Neural cell (in vitro differentiated cells): ENCODE results near the gene CTPS2. TPM values are rescaled to one million over a fixed set of nuclear protein-coding genes. Genes with fewer than 3 reads are reported as not detected.

Experiments used
- H2AFZ ChIP-seq: fragments of 200-600, 300-800 bp; sonication (generic), shearing (Covaris generic); 2 replicates; pipeline ENCODE4 v1.6.0; 2014; ENCODE audit warnings: low read depth, mild to moderate bottlenecking, antibody characterized with exemption, low read length, moderate library complexity
- H3F3A ChIP-seq: fragments of 200-600 bp; shearing (Covaris generic); 2 replicates; pipeline ENCODE4 v1.6.1; 2016; ENCODE audit warnings: mild to moderate bottlenecking, moderate library complexity, mixed read lengths, antibody characterized with exemption, low read length; ENCODE audit not compliant: insufficient read depth, poor library complexity, severe bottlenecking
- H3K27ac ChIP-seq: fragments of 200-600, 300-800 bp; sonication (generic), shearing (Covaris generic); 2 replicates; pipeline ENCODE4 v1.5.1; 2014; ENCODE audit warnings: mild to moderate bottlenecking, low read length, moderate library complexity
- H3K27me3 ChIP-seq: fragments of 300-800, 200-600 bp; sonication (generic), shearing (Covaris generic); 2 replicates; pipeline ENCODE4 v1.6.0; 2014; ENCODE audit warnings: mild to moderate bottlenecking, low read depth, low read length, moderate library complexity; ENCODE audit not compliant: insufficient read depth
- H3K36me3 ChIP-seq: fragments of 300-800, 200-600 bp; sonication (generic), shearing (Covaris generic); 2 replicates; pipeline ENCODE4 v1.5.1; 2014; ENCODE audit warnings: mild to moderate bottlenecking, antibody characterized with exemption, low read length, moderate library complexity; ENCODE audit not compliant: insufficient read depth
- H3K4me2 ChIP-seq: fragments of 300-800, 200-600 bp; sonication (generic), shearing (Covaris generic); 2 replicates; pipeline ENCODE4 v1.6.0; 2014; ENCODE audit warnings: mild to moderate bottlenecking, low read length
- H3K4me3 ChIP-seq: fragments of 300-800, 200-600 bp; sonication (generic), shearing (Covaris generic); 2 replicates; pipeline ENCODE4 v1.5.1; 2014; ENCODE audit warnings: mild to moderate bottlenecking, low read length, moderate library complexity
- H3K79me2 ChIP-seq: fragments of 200-600 bp; shearing (Covaris generic); replicated peaks from 2 replicates; pipeline ENCODE4 v1.6.0; 2014; ENCODE audit warnings: mild to moderate bottlenecking, low read length, moderate library complexity; ENCODE audit not compliant: insufficient read depth
- H3K9ac ChIP-seq: fragments of 300-800, 200-600 bp; sonication (generic), shearing (Covaris generic); 2 replicates; pipeline ENCODE4 v1.6.1; 2016; ENCODE audit warnings: mild to moderate bottlenecking, low read length, mixed read lengths
- H3K9me2 ChIP-seq: fragments of 200-600 bp; shearing (Covaris generic); 2 replicates; pipeline ENCODE4 v1.6.1; 2016; ENCODE audit warnings: mild to moderate bottlenecking, low read length, mixed read lengths; ENCODE audit not compliant: insufficient read depth
- H3K9me3 ChIP-seq: fragments of 200-600, 300-800 bp; sonication (generic), shearing (Covaris generic); 2 replicates; pipeline ENCODE4 v1.6.1; 2016; ENCODE audit warnings: mild to moderate bottlenecking, mixed run types, low read length, moderate library complexity, mixed read lengths
- H4K20me1 ChIP-seq: fragments of 200-600 bp; shearing (Covaris generic); 2 replicates; pipeline ENCODE4 v1.6.1; 2016; ENCODE audit warnings: mild to moderate bottlenecking, mixed run types; ENCODE audit not compliant: insufficient read depth
- CTCF ChIP-seq: fragments of 450-650 bp; IDR thresholded peaks from 2 replicates; pipeline ENCODE4 v1.5.1; 2014; ENCODE audit warnings: antibody characterized with exemption, mild to moderate bottlenecking, moderate library complexity; ENCODE audit not compliant: poor library complexity, severe bottlenecking
- EP300 ChIP-seq: fragments of 450-650 bp; conservative IDR thresholded peaks from 2 replicates; pipeline ENCODE4 v1.6.1; 2014; ENCODE audit warnings: antibody characterized with exemption, mild to moderate bottlenecking, moderate library complexity; ENCODE audit not compliant: poor library complexity, severe bottlenecking
- EZH2 ChIP-seq: fragments of 200-600, 300-800 bp; shearing (Covaris generic), sonication (generic); IDR thresholded peaks from 2 replicates; pipeline ENCODE4 v1.6.1; 2014; ENCODE audit warnings: antibody characterized with exemption, low read length, borderline replicate concordance, mild to moderate bottlenecking; ENCODE audit not compliant: insufficient read depth, poor library complexity, severe bottlenecking
- MXI1 ChIP-seq: fragments of 450-650 bp; conservative IDR thresholded peaks from 2 replicates; pipeline ENCODE4 v1.6.1; 2014; ENCODE audit warnings: antibody characterized with exemption, mild to moderate bottlenecking; ENCODE audit not compliant: poor library complexity, severe bottlenecking
- POLR2AphosphoS5 ChIP-seq: IDR thresholded peaks from 2 replicates; pipeline ENCODE4 v1.6.1; 2012
- RAD21 ChIP-seq: fragments of 450-650 bp; conservative IDR thresholded peaks from 2 replicates; pipeline ENCODE4 v1.6.1; 2014; ENCODE audit warnings: antibody characterized with exemption, mild to moderate bottlenecking, moderate library complexity
- REST ChIP-seq: IDR thresholded peaks from 2 replicates; pipeline ENCODE4 v1.6.1; 2012; ENCODE audit warnings: borderline replicate concordance
- SMC3 ChIP-seq: fragments of 450-650 bp; conservative IDR thresholded peaks from 2 replicates; pipeline ENCODE4 v1.6.1; 2014; ENCODE audit warnings: antibody characterized with exemption, mild to moderate bottlenecking, moderate library complexity; ENCODE audit not compliant: poor library complexity
- TAF1 ChIP-seq: IDR thresholded peaks from 2 replicates; pipeline ENCODE4 v1.6.1; 2012; ENCODE audit warnings: low read depth
- polyA plus RNA-seq: library from polyadenylated mRNA; depleted of rRNA; stranded (reverse); fragments of >200 nt; gene quantifications from 2 replicates; pipeline ENCODE4 v1.2.3, GENCODE V29; 2014

CTPS2 gene
- polyA plus RNA-seq, 1 donor from 2014 or later: 17.1 TPM

GRCh38 chrX:16745102-16745501, 32.6 kb upstream of the CTPS2 start:
- Histone ChIP-seq H3K9me3 (no peaks in the 10 kb centered on the region), H3K4me3 (no peak overlapping the region), H3K79me2 (no peaks in the 10 kb centered on the region), H3F3A (no peaks in the 10 kb centered on the region), H3K27ac (no peak overlapping the region), H3K4me2 (no peak overlapping the region), H3K36me3 (no peaks in the 10 kb centered on the region), H3K9me2 (no peaks in the 10 kb centered on the region), H4K20me1 (no peaks in the 10 kb centered on the region), H3K27me3 (no peaks in the 10 kb centered on the region), H3K9ac (no peak overlapping the region), H2AFZ (no peak overlapping the region)
- TF ChIP-seq CTCF: no peak
- TF ChIP-seq EP300: no peak
- no peak for TF ChIP-seq MXI1
- TF ChIP-seq TAF1: no peak
- no peak for TF ChIP-seq SMC3
- TF ChIP-seq REST: no peak
- TF ChIP-seq POLR2AphosphoS5: no peak
- TF ChIP-seq EZH2: no peak
- no peak for TF ChIP-seq RAD21

GRCh38 chrX:16743604-16744325, 31.3 kb upstream of the CTPS2 start:
- Histone ChIP-seq H3K9ac (no peak overlapping the region), H3K4me3 (no peak overlapping the region), H2AFZ (no peak overlapping the region), H3K79me2 (no peaks in the 10 kb centered on the region), H3K9me2 (no peaks in the 10 kb centered on the region), H3F3A (no peaks in the 10 kb centered on the region), H3K36me3 (no peaks in the 10 kb centered on the region), H4K20me1 (no peaks in the 10 kb centered on the region), H3K4me2 (no peak overlapping the region), H3K27me3 (no peaks in the 10 kb centered on the region), H3K27ac (no peak overlapping the region), H3K9me3 (no peaks in the 10 kb centered on the region)
- no peak for TF ChIP-seq POLR2AphosphoS5
- no peak for TF ChIP-seq RAD21
- no peak for TF ChIP-seq MXI1
- TF ChIP-seq CTCF: no peak
- TF ChIP-seq REST: no peak
- TF ChIP-seq EP300: no peak
- no peak for TF ChIP-seq EZH2
- no peak for TF ChIP-seq TAF1
- TF ChIP-seq SMC3: no peak
